GM18873 (cell line): ENCODE data around the gene CCDC110.

Experiments
- ATAC-seq: cut with Tn5 transposase; IDR thresholded peaks from one replicate; pipeline ENCODE4 v1.9.1; 2021; ENCODE audit warnings: mild to moderate bottlenecking, moderate library complexity, moderate number of reproducible peaks; ENCODE audit not compliant: unreplicated experiment, low FRiP score

The CCDC110 gene

GRCh38 chr4:185424905-185425646 is 46.5 kb downstream of the CCDC110 start:
- no peak for ATAC-seq

DNA sequence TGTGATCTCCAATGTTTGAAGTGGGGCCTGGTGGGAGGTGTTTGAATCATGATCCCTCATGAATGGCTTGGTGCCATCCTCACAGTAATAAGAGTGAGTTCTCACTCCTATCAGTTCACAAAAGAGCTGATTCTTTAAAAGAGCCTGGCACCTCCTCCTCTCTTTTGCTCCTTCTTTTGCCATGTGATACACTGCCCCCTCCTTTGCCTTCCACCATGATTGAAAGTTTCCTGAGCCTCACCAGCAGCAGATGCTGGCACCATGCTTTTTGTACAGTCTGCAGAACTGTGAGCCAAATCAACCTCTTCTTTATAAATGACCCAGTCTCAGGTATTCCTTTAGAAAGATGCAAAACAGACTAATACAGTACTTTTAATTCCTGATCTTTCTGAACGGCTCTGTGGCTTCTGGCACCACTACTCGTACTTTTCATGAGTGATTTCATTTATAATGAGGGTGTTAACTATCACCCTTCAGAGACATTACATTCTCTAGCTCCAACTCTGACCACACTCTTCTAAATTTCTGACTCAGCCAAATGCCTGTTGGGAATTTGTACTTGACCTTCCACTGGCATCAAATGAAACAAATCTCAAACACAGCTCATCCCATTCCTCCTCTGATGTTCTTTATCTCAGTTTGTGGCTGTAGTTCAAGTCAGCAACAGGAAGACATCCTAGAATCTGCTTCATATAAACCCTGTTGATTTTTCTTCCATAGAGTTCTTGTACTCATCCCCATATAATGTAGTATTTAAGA is 50.0 kb downstream of the CCDC110 start:
- ATAC-seq = no peak

- ATAC-seq = no peak
Observed at GRCh38 chr4:185416955-185417354, 54.6 kb downstream of the CCDC110 start.

- ATAC-seq = no peak
Observed at GRCh38 chr4:185412412-185412811, 59.1 kb downstream of the CCDC110 start.

- no peak for ATAC-seq
Observed at GRCh38 chr4:185411849-185412248, 59.7 kb downstream of the CCDC110 start.

DNA sequence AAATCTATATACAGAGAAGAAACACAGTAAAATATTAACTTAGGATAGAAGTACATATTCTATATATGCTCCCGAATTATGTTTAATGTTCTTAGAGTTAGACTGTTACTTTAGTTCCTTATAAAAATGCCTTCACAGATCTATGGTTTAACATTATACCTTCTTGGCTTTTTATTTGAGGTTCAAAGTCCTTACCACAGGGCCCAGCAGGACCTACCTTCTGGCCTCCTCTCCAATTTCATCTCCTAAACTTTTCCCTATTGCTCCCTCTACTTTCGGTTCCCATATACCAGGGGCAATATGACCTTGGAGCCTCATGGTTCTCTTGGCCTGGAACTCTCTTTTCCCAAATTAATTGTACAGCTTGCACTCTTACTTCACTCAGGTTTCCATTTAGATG is 63.1 kb downstream of the CCDC110 start:
- no peak for ATAC-seq

GRCh38 chr4:185405296-185405999 is 66.1 kb downstream of the CCDC110 start:
- peak; percentile 48 for ATAC-seq

DNA sequence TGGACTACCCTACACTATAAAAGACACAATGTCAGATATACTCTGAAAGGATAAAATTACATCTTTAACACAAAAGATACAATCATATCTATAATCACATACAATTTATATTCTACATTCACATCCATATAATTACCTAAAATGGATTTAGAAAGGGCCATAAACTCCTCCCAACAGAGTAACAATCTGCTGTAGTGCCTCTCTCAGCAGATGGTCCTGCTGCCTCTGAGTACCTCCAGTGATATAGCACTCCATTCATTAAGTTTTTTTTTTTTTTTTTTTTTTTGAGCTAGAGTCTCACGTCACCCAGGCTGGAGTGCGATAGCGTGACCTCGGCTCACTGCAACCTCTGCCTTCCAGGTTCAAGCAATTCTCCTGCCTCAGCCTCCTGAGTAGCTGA is 67.5 kb downstream of the CCDC110 start:
- no peak for ATAC-seq

DNA sequence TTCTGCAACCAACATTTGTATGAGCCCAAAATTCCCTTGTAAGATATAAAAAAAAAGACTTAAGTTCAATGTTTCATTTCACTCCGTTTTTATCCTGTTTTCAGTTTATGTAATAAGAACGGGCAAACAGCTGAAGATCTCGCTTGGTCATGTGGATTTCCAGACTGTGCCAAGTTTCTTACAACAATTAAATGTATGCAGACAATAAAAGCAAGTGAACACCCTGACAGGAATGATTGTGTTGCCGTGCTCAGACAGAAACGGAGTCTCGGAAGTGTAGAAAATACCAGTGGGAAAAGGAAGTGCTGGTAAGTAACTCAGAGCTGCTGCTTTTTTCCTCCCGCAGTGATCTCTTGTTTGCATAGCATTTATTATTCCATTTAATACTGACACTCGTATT is 72.1 kb downstream of the CCDC110 start:
- ATAC-seq = no peak

DNA sequence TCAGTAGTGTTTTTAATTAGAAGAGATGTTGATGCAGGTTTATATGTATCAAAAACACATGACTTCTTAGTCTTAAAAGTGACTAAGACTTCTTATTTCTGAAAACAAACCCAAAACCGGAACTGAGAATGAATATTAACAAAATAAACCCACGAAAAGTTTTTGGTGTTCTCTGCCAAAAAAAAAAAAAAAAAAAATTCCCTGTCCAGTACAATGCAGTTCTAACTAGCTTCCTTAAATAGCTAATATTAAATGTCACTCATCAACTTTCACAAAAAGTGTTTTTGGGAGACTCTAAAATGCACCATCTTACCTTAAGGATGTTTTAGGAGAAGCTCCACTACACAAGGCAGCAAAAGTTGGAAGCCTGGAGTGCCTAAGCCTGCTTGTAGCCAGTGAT is 72.9 kb downstream of the CCDC110 start:
- ATAC-seq = no peak

- peak; percentile 63 for ATAC-seq
Observed at GRCh38 chr4:185396724-185397385, 74.7 kb downstream of the CCDC110 start, which contains the start of gene ANKRD37. ANKRD37 (plus strand) TSS chr4:185396841; CDS start chr4:185396924, 83 bp downstream.

GRCh38 chr4:185395956-185396723 is 75.4 kb downstream of the CCDC110 start:
- ATAC-seq = peak; percentile 66

DNA sequence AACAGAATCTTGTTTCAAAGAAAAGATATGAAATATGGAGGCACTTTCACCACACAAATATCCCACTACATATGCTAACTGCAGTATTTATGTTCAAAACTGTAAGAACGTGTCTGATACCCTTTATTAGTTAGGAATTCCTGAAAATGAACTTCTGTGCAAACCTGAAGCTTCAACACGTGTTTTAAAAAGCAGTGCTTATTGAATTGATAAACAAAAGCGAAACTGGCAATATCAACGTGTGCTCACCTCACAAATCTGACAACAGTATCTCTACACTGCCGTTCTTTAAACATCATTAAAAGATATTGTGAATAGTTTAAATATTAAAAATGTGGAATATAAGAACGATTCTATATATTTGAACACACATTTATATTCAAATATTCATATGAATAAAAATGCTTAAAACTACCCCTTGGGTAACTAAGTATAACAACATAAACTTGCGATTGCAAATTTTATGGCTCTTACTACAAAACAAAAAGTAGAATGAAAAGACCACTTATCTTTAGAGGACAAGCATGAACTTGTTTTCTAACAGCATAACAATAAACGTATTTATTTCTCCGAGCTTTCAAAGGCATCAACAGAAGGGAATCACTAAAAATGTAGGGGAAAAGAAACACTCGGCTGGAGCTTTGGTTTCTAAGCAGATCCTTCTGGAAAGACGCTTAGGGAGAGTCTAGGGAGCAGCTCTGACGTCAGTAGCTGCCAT is 76.1 kb downstream of the CCDC110 start, which contains the start of gene LRP2BP:
Gene LRP2BP (minus strand): TSS at position 687 of the 718 bp plus-strand sequence. CDS start 17,738 bp downstream, outside the sequence.
- no peak for ATAC-seq
